ENCODE results near the gene UMODL1.

DNA sequence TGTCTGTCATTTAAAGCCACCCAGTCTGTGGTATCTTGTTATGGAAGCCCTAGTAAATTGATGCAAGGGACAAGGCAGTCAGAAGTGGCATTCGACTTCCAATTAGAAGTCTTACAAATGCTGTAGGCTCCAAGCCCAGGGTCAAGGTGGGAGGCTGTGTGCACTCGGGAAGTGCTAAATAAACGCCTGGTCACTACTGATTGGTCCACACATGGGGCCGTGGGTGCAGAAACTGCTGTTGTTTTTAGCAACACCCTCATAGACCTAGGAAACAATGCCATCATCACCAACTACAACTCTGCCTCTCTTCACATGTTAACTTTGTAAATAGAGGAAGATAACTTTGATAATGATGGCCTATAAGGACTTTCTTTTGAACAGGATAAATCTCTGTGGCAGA is 40.8 kb upstream of the UMODL1 start:
- TF ChIP-seq, protein P1, sequence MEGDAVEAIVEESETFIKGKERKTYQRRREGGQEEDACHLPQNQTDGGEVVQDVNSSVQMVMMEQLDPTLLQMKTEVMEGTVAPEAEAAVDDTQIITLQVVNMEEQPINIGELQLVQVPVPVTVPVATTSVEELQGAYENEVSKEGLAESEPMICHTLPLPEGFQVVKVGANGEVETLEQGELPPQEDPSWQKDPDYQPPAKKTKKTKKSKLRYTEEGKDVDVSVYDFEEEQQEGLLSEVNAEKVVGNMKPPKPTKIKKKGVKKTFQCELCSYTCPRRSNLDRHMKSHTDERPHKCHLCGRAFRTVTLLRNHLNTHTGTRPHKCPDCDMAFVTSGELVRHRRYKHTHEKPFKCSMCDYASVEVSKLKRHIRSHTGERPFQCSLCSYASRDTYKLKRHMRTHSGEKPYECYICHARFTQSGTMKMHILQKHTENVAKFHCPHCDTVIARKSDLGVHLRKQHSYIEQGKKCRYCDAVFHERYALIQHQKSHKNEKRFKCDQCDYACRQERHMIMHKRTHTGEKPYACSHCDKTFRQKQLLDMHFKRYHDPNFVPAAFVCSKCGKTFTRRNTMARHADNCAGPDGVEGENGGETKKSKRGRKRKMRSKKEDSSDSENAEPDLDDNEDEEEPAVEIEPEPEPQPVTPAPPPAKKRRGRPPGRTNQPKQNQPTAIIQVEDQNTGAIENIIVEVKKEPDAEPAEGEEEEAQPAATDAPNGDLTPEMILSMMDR (IDR thresholded peaks at IDR 0.05), result no peak
- TF ChIP-seq EZH2 (IDR thresholded peaks at IDR 0.05), result no peak
